ENCODE measurements around the gene KCND1.

The KCND1 gene

DNA sequence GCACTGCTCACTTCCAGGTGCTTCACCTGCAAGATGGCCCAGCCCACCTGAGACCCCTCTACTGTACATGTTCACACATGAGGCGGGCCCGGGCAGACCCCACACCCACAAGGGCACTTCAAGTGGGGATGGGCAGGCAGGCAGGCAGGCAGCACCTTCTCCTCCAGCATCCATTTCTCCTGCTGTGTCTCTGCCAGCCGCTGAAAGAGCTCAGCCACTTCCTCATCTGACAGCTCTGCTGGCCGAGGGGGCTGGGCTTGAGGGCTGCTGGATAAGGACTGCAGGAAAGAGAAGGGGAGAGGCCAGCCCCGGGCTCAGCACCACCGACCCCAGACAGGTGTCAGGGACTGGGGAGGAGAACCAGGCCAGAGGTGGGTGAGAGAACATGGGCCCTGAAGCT lies 4.4 kb upstream of the KCND1 start:
- H3K4me3 ChIP-seq (ENCODE audit: low read length), result no peak overlapping the region
- DNase-seq (ENCODE audit: low read depth, low spot score), result no peak

DNA sequence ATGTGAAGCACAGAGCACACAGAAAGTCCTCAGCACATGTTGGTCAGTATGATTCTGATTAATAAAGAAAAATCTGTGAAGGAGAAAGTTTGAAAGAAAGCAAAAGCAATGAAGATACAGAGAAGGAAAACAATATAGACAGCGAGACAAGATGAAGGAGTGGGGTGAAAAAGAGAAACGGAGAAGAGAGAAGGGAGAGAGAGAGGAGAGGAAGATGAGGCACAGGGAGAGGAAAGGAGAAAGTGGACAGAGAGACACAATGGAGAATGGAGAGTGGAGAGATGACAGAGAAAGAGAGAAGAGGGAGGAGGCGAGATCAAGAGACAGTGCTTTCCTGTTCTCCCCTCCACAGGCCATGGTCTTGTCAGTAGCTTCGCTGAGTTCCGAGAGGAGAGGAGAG lies 3.9 kb upstream of the KCND1 start:
- DNase-seq (ENCODE audit: low read depth, low spot score), result no peak
- H3K4me3 ChIP-seq (ENCODE audit: low read length), result no peak overlapping the region

DNA sequence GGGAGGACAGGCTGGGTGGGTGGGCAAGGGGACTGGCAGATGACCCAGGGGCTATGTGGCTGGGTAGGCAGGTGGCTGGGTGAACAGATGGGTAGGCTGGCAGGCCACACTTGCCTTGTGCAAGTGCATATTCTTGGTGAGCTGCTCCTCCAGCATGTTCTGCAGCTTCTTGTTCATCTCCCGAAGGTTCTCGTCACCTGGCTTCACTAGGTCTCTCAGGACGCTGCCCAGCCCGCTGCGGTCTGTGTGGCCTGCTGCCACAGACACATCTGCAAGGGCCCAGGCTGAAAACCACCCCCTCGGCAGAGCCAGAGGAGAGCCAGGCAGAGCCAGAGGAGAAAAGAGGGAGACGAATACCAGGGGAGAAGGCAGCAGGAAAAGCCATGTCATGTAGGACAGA lies 3.4 kb upstream of the KCND1 start:
- DNase-seq (ENCODE audit: low read depth, low spot score), result no peak
- H3K4me3 ChIP-seq (ENCODE audit: low read length), result no peak overlapping the region

DNA sequence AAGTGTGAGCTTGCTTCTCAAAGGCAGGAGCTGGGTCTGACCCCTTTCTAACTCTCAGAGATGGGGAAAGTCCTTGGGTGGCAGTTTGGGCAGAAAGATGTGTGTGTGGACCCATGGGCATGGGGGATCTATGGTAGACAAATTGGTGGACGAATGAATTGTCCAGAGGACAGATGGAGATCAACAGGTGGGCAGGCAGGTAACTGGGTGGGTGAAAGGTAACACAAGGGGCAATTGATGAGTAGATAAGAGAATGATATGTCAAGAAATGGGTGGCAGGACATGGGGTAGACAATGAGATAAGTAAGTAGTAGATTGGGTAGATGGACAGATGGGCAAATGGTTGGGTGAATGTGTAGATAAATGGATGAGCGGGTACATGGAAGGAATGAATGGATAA lies 2.9 kb upstream of the KCND1 start:
- DNase-seq (ENCODE audit: low read depth, low spot score), result no peak

DNA sequence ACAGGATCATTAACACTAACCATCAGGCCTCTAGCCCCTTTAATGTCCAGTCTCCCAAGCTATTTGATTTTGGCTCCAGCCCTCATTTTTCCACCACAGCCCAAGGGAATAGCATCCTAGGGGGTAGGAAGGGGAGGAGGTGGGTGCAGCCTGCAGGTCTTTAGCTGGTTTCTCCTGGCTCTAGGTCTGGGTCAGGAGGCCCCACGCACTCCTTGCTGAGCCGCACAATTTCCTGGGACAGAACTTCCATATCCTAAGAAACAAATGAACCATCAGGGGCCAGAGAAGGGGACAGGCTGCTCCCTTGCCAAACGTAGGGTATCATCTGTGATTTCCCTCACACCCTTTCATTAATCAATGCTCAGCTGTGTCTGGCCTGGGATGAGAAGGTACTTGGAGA lies 2.4 kb upstream of the KCND1 start:
- no peak overlapping the region for H3K4me3 ChIP-seq (ENCODE audit: low read length)
- DNase-seq (ENCODE audit: low read depth, low spot score), result no peak

More for the DNA sequence above, 2.9 kb upstream of the KCND1 start:
- no peak overlapping the region for H3K4me3 ChIP-seq (ENCODE audit: low read length)

DNA sequence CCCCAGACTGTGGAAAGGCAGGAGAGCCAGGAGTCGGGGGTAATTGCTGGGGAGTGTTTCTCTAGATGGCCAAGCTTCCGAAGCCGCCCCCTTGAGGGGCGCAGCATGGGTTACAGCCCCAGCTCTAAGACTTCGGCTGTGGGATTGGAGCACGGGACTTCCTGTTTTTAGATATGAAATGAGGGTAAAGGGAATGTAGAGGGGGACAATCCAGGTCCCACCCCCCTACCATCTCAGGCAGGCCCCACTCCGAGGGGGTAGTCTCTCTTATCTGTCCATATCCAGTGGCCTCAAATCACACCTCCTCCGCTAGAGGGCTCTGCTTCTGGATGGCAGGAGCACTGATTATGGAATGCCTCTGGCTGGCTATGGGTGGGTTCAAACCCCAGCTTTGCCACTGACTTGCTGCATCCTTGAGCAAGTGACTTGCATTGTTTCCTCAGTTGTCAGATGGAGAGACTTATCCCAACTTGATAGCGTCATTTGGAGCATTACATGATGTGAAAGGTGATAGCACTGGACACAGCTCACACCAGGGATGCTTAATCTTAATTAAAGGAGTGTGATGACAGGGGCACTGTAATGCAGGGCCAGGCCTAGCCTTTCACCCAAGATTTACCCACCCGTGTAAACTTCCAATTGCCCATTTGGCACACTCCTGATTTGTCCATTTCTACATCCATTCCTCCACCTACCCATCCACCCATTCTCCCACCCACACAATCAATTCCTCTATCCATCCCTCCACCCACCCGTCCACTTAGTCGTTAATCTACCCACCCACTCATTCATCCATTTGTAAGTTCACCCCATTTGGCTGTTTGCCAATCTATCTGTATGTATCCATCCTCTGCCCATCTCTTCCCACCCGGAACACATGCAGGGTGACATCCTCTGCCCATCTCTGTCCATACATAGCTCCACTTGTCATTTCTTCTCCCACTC lies 848 bp upstream of the KCND1 start:
- DNase-seq (ENCODE audit: low read depth, low spot score), result peak; percentile 28
- no peak overlapping the region for H3K4me3 ChIP-seq (ENCODE audit: low read length)

DNA sequence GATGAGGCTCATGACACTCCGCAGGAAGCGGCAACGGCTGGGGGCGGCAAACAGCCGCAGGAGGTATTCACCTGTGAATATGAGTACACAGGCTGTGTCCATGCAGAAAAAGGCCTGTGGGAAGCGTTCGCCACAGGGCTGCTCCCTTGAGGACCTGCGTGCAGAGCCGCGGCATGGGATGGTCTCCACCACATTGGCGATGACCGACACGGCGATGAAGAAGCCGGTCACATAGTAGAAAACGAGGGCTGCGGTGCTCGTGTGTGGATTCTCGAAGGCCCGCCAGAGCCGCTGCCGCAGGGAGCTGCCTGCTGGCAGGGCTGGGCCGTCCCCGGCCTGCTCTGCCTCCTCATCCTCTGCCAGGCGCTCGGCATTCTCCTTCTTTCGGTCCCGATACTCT lies 2.2 kb downstream of the KCND1 start:
- H3K4me3 ChIP-seq (ENCODE audit: low read length), result no peak overlapping the region
- no peak for DNase-seq (ENCODE audit: low read depth, low spot score)

DNA sequence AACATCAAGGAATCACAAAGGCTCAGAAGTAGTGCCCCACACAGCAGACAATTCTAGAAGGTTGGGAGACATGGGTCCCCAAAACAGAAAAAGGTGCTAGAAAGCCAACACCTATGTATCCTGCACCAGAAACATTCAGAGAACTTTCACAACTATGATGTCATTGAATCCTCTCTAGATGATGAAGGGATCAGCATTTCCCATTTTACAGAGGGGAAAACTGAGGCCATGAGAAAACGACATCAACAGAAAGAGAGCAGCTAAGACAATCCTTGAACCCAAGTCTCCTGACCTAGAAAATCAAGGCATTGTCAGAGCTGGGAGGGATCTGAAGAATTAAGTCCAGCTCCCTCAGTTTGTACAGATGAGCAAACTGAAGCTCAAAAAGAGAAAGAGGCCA lies 3.3 kb downstream of the KCND1 start:
- H3K4me3 ChIP-seq (ENCODE audit: low read length), result no peak overlapping the region
- no peak for DNase-seq (ENCODE audit: low read depth, low spot score)

DNA sequence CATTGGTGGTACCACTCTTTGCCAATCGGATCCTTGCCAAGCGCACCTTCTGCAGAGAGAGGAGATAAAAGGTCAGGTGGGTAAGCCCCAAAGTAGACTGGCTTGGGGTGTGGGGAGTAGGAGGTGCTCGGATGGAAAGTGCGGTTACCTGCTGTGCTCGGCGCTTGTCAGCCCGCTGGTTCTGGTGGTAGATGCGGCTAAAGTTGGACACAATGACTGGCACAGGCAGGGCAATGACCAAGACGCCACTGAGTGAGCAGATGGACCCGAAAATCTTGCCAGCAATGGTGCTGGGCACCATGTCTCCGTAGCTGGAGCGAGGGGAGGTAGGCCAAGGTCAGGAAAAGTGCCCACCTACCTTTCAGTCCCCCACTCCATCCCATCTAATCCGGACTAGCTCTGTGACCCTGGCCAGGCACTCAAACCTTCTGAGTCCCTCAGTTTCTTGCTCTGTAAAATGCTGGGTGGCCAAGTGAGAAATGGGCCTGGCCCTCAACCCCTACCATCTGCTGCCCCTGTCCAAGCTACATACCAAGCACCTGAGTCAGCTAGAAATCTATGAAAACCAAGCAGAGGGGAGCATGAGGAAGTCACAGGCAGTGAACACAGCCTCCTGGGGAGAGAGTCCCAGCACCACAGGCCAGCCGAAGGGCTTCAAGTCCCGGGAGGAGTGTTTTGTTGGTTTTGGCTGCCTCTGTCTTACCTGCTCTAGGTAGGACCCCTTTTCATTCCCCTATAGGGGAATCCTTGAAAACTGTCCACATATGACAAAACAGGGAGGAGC lies 4.7 kb downstream of the KCND1 start:
- H3K4me3 ChIP-seq (ENCODE audit: low read length), result no peak overlapping the region
- DNase-seq (ENCODE audit: low read depth, low spot score), result no peak

DNA sequence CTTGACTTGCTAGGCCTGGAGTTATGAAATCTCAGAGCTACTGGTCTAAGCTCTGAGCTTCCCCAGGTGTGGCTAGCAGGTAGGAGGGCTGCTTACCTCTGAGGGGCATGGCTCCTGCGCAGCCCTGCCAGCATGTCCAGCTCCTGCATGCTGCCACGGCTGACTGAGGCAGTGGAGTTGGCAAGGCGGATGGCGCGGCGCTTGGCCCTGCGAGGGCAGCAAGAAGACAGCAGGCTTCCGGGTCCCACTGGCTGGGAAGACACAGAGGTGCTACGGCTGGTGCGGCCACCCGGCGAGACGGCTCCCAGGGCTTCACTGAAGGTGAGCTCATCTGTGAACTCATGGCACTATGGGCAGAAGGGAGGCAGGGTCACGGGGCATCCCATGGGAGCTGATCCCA lies 5.7 kb downstream of the KCND1 start:
- H3K4me3 ChIP-seq (ENCODE audit: low read length), result no peak overlapping the region
- DNase-seq (ENCODE audit: low read depth, low spot score), result no peak

DNA sequence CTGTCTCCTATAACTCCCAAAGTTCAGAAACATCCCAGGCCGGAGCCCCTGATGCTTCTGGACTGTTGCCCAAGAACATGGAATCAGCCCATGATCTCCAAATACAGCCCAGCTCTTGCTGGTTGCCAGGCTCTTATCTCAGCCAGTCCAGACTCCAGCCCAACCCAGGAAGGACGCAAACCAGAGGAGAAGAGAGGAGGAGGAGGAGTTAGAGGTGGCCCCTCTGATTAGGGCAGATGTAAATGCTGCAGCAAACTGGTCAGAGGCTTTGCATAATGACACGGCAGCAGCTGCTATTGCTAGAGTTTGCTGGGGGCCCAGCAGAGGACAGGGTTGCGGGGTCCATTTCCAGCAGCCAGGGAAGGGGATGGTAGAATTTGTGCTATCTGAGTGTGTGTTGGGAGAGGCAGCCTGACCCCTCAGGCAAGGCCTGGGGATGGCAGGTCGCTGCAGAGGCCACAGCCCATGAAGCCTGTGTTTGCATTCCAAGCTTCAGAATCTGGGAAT lies 10.0 kb downstream of the KCND1 start:
- no peak overlapping the region for H3K4me3 ChIP-seq (ENCODE audit: low read length)
- no peak for DNase-seq (ENCODE audit: low read depth, low spot score)

DNA sequence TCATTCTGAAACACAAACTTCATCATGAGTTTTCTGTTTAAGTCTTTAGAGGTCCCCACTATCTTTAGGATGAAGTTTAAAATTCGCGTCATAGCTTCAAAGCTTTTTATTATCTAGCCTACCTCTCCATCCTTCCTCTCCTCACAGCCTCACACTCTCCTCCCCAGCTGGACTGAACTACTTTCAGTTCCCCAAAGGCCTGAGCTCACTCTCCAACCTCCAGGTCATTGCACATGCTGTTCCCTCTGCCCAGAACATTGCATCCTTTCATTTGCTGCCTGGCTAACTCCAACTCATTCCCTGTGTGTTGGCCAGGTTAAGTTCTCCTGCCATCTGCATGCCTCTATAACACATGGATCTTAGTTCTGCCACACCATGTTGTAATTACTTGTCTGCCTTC lies 11.4 kb downstream of the KCND1 start:
- DNase-seq (ENCODE audit: low read depth, low spot score), result no peak
- no peak overlapping the region for H3K4me3 ChIP-seq (ENCODE audit: low read length)

DNA sequence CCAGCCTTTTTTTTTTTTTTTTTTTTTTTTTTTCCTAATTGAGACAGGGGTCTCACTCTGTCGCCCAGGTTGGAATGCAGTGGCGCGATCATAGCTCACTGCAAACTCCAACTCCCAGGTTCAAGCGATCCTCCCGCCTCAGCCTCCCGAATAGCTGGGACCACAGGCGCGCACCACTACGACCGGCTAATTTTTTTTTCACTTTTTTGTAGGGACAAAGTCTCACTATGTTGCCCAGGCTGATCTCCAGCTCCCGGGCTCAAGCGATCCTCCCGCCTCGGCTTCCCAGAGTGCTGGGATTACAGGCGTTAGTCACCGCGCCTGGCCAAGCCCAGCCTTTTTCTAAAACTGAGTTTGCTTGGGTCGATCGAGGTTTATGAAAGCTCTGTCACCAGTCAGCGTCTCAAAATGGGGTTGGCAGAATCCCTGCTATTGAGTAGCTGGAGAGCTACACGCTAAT lies 13.0 kb downstream of the KCND1 start:
- H3K4me3 ChIP-seq (ENCODE audit: low read length), result peak overlapping the region; percentile 72
- DNase-seq (ENCODE audit: low read depth, low spot score), result no peak

DNA sequence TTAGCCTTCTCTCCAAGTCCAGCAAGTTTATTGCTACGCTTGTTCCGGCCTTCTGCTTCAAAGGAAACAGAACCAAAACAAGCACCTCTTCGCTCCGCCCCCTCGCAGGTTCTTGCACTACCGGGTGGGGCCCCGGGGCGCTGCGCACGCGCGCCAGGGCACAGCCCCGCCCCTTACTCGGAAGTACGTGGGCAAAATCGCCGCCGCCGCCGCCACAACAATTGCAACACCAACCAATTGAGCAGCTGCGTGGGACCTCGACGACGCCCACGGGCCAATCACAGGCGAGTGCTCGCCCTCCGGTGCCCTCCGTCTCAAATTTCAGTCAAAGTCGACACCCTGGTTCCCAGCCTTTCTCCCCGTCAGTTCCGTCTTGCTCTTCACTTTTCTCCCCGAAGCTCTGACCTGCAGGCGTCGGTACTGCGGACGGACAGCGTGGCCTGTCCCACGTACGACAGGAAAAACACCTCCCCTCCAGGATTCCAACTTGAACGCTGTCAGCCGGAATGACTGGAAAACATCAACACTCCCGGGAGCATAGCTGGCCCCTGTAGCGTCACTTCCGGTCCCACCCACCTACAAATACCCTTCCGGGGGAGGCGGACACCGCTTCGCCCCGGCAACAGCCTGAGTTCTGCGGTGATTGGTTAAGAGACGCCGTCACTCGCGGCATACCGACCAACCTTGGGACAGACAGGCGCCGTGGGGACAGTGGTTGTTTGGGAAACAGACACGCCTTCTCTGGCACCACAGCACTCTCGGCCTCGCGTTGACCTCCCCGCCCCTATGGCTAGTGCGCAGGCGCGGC lies 13.6 kb downstream of the KCND1 start:
- peak; percentile 96 for DNase-seq (ENCODE audit: low read depth, low spot score)
- H3K4me3 ChIP-seq (ENCODE audit: low read length), result peak overlapping the region; percentile 72

DNA sequence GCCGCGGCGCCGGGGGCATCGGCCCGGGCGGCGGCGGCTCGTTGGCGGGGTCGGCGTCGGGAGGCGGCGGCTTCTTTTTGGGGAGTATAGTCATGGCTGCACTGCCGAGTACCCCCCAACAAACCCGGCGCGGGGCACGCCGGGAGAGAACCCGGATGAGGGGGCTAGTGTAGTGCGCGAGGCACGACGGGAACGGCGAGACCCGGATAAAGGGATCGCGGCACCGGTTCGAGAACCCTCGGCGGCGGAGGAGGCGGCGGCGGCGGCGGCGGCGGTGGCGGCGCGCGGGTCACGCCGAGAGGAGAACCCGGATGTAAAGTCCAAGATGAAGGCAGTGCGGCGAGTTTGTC lies 14.2 kb downstream of the KCND1 start, which contains the start of gene OTUD5:
OTUD5 (minus strand) TSS at position 131 of the 350 bp plus-strand sequence; CDS start at position 94, 37 bp downstream.
- peak within 1 kb of the TSS; percentile 72 for H3K4me3 ChIP-seq (ENCODE audit: low read length)

DNA sequence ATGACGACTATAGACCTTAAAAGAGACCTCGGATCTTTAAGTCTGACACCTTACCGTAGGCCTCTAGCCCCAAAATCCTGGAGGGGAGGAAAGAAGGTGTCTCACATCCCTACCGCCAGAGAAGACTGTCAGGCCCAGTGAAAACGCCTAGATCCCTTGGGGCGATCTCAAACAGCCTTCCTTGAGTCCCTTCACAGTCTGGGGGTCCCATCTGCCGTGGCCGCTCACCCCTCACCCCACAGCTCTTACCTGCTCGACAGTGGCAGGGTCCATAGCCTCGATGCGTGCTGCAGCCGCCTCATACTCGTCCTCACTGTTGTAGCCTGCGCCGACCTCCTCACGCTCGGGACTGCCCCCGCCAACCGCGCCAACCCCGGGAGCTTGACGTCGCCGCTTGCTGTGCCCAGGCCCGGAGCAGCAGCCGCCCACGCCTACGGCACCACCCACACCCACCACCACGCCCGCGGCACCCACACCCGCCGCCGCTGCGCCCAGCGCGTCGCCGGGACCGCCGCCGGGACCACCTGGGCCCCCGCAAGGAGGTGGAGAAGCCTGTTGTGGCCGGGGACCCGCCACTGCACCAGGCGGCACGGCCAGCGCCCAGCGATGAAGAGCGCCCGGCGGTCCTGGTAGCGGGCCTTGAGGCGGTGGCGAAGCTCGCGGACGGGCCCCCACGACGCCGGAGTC lies 14.8 kb downstream of the KCND1 start:
- no peak for DNase-seq (ENCODE audit: low read depth, low spot score)
- H3K4me3 ChIP-seq (ENCODE audit: low read length), result peak overlapping the region; percentile 72

More for the DNA sequence above, 14.2 kb downstream of the KCND1 start, which contains the start of gene OTUD5:
- DNase-seq (ENCODE audit: low read depth, low spot score), result peak; percentile 65

DNA sequence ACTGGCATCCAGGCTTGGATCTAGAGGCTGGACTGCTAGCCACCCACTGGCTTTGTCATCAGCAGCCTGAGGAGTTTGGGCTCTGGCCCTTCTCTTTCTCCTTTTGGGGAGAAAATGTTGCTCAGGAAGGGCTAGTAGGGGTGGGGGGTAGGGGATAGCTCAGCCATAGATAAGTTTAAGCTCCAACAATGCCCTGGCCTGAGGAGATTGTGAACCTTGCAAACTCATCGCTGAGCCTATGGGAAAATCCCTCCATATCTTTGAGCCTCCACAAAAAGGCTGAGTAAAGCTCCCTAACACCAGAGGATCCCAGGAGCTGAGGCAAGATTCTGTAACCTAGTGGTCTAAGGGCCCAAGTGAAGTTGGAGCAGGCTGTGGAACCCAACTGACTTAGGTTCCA lies 23.1 kb downstream of the KCND1 start:
- H3K4me3 ChIP-seq (ENCODE audit: low read length), result no peak overlapping the region
- DNase-seq (ENCODE audit: low read depth, low spot score), result no peak

DNA sequence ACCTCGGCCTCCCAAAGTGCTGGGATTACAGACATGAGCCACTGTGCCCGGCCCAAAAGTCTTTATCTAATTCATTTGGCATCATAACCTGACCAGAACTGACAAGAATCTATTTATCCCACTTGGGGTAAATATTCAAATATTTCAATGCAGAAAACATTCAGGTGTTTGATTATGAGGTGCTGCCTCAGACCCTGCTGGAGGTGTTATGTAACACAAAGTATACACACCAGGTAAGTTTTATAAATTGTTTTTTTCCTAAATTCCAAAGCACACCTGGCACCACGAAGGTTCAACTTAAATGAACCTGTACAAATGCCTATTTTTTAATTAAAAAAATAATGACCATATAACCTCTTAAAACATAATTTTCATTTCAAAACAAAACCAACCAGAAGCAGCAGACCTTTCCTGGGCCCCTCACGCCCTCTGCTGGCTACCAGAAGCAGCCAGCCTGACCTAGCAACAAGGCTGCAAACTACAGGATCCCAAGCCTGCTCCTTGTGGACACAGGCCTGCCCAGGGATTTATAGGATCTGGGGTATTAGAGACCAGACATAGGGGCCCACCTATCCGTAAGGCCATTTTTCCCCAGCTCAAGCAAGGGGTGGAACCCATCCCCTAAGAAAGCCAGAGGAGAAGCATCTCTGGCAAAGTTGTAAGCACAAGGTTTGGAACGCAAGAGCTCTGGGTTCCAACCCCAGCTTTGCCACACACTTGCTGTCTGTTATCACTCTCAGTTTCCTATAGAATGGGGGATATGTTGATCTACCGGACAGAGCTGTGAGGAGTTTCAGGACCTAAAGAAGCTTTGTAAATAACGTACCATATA lies 25.9 kb downstream of the KCND1 start:
- no peak for DNase-seq (ENCODE audit: low read depth, low spot score)

More for the DNA sequence above, 25.9 kb downstream of the KCND1 start:
- no peak overlapping the region for H3K4me3 ChIP-seq (ENCODE audit: low read length)
